Mesangial cell (primary cell): ENCODE measurements around the gene RRBP1. TPM values are rescaled to one million over a fixed set of nuclear protein-coding genes. Genes with fewer than 3 reads are reported as not detected.

Experiments used
- total RNA-seq: library from RNA; depleted of rRNA; stranded (reverse); fragments of >200 nt; gene quantifications from 2 replicates; pipeline ENCODE4 v1.2.3, GENCODE V29; 2015

Gene RRBP1
- total RNA-seq = 91.7 and 96.1 TPM in 2 replicates

GRCh38 chr20:17682103-17682888 is at the start of gene RRBP1:
RRBP1 (minus strand) TSS chr20:17682242; CDS start chr20:17660507, 21,735 bp downstream.

GRCh38 chr20:17699931-17700351 is 17.9 kb upstream of the RRBP1 start, which contains the start of gene BANF2:
BANF2 (plus strand) TSS chr20:17699966; CDS start chr20:17725026, 25,060 bp downstream.

GRCh38 chr20:17569616-17570346 is 112.3 kb downstream of the RRBP1 start, which contains the start of gene DSTN:
DSTN (plus strand) TSS chr20:17570075; CDS start chr20:17570209, 134 bp downstream.

Other genes with a start within 250 kb of the RRBP1 start
- gene BFSP1, start 150.9 kb downstream of the RRBP1 start, total RNA-seq = 3.4 and 8.6 TPM in 2 replicates
- gene DSTN, start 112.2 kb downstream of the RRBP1 start, total RNA-seq = 237 and 269 TPM in 2 replicates
- not detected in 2 replicates for gene BANF2, start 17.7 kb upstream of the RRBP1 start, total RNA-seq